HEK293 (cell line): ENCODE data around the gene FBXL13.

Source experiments
- CTCF ChIA-PET: fragments of 350-600 bp; formaldehyde crosslinking; extraction: SDS; loops from one replicate; lab custom pipeline; 2021; ENCODE audit warnings: antibody characterized with exemption; lab: Yijun Ruan, JAX
- POLR2A ChIA-PET: fragments of 300-600 bp; formaldehyde crosslinking; extraction: SDS; loops from one replicate; lab custom pipeline; 2020; ENCODE audit warnings: antibody characterized with exemption, inconsistent platforms; lab: Yijun Ruan, JAX
- H3K27ac ChIP-seq: fragments of 200-500 bp; sonication (Bioruptor generic); 2 replicates; pipeline ENCODE4 v1.5.1; 2014; ENCODE audit warnings: low read depth, low read length, control low read depth, inconsistent platforms; ENCODE audit errors: extremely low read depth
- H3K36me3 ChIP-seq, 2 experiments: fragments of 200-500 bp in 1 of 2; sonication (Bioruptor generic) in 1 of 2; 1 replicate in 1 of 2; 2 replicates in 1 of 2; pipeline ENCODE4 v1.5.1; 2014 to 2017; ENCODE audit warnings: inconsistent platforms in 2 of 2, low read length in 2 of 2; ENCODE audit not compliant: control insufficient read depth in 2 of 2, insufficient read depth in 1 of 2
- H3K4me1 ChIP-seq: fragments of 200-500 bp; sonication (Bioruptor generic); 2 replicates; pipeline ENCODE4 v1.5.1; 2014; ENCODE audit warnings: mild to moderate bottlenecking, low read length, inconsistent platforms; ENCODE audit not compliant: control insufficient read depth, insufficient read depth
- H3K4me3 ChIP-seq: 2 replicates; pipeline ENCODE4 v1.5.1; 2011; ENCODE audit warnings: low read depth, mild to moderate bottlenecking, control low read depth, low read length, moderate library complexity
- H3K9me3 ChIP-seq: fragments of 200-500 bp; sonication (Bioruptor generic); 2 replicates; pipeline ENCODE4 v1.5.1; 2014; ENCODE audit warnings: low read depth, low read length, inconsistent platforms; ENCODE audit not compliant: control insufficient read depth, insufficient read depth
- EGR2 ChIP-seq: fragments of 450-650 bp; formaldehyde crosslinking; IDR thresholded peaks from 2 replicates; pipeline ENCODE4 v1.5.1; 2016; ENCODE audit warnings: low read depth, missing biosample characterization, missing genetic modification characterization
- GLIS1 ChIP-seq: fragments of 450-650 bp; formaldehyde crosslinking; IDR thresholded peaks from 2 replicates; pipeline ENCODE4 v1.5.1; 2016; ENCODE audit warnings: missing biosample characterization, missing genetic modification characterization
- GLIS2 ChIP-seq: fragments of 450-650 bp; formaldehyde crosslinking; IDR thresholded peaks from 2 replicates; pipeline ENCODE4 v1.5.1; 2016; ENCODE audit warnings: missing biosample characterization, missing genetic modification characterization
- IKZF3 ChIP-seq: fragments of 450-650 bp; IDR thresholded peaks from 2 replicates; pipeline ENCODE4 v1.5.0; 2018; ENCODE audit warnings: missing biosample characterization, mild to moderate bottlenecking, missing genetic modification characterization, moderate library complexity
- KLF7 ChIP-seq: fragments of 450-650 bp; formaldehyde crosslinking; IDR thresholded peaks from 2 replicates; pipeline ENCODE4 v1.5.1; 2016; ENCODE audit warnings: missing biosample characterization, missing genetic modification characterization, borderline replicate concordance
- MYNN ChIP-seq: fragments of 450-650 bp; formaldehyde crosslinking; IDR thresholded peaks from 2 replicates; pipeline ENCODE4 v1.5.1; 2016; ENCODE audit warnings: missing biosample characterization, missing genetic modification characterization, borderline replicate concordance
- PATZ1 ChIP-seq: fragments of 450-650 bp; formaldehyde crosslinking; IDR thresholded peaks from 2 replicates; pipeline ENCODE4 v1.5.1; 2016; ENCODE audit warnings: missing biosample characterization, missing genetic modification characterization
- PRDM6 ChIP-seq: fragments of 450-650 bp; formaldehyde crosslinking; IDR thresholded peaks from 2 replicates; pipeline ENCODE4 v1.5.1; 2017; ENCODE audit warnings: missing biosample characterization, missing genetic modification characterization
- SCRT1 ChIP-seq: fragments of 450-650 bp; formaldehyde crosslinking; IDR thresholded peaks from 2 replicates; pipeline ENCODE4 v1.5.1; 2016; ENCODE audit warnings: missing biosample characterization, missing genetic modification characterization, borderline replicate concordance
- SCRT2 ChIP-seq: fragments of 450-650 bp; formaldehyde crosslinking; IDR thresholded peaks from 2 replicates; pipeline ENCODE4 v1.5.1; 2016; ENCODE audit warnings: missing biosample characterization, missing genetic modification characterization
- SP2 ChIP-seq: fragments of 450-650 bp; formaldehyde crosslinking; IDR thresholded peaks from 2 replicates; pipeline ENCODE4 v1.5.1; 2016; ENCODE audit warnings: missing biosample characterization, missing genetic modification characterization
- ZBTB10 ChIP-seq: fragments of 450-650 bp; formaldehyde crosslinking; IDR thresholded peaks from 2 replicates; pipeline ENCODE4 v1.5.1; 2016; ENCODE audit warnings: missing biosample characterization, missing genetic modification characterization
- ZBTB20 ChIP-seq: fragments of 450-650 bp; formaldehyde crosslinking; IDR thresholded peaks from 2 replicates; pipeline ENCODE4 v1.5.1; 2016; ENCODE audit warnings: missing biosample characterization, missing genetic modification characterization
- ZFHX2 ChIP-seq: fragments of 450-650 bp; formaldehyde crosslinking; conservative IDR thresholded peaks from 2 replicates; pipeline ENCODE4 v1.5.1; 2016; ENCODE audit warnings: missing biosample characterization, missing genetic modification characterization
- ZFP69B ChIP-seq: fragments of 450-650 bp; formaldehyde crosslinking; IDR thresholded peaks from 2 replicates; pipeline ENCODE4 v1.5.1; 2016; ENCODE audit warnings: missing biosample characterization, missing genetic modification characterization
- ZNF174 ChIP-seq: fragments of 450-650 bp; formaldehyde crosslinking; IDR thresholded peaks from 2 replicates; pipeline ENCODE4 v1.5.0; 2017; ENCODE audit warnings: missing biosample characterization, mild to moderate bottlenecking, missing genetic modification characterization
- ZNF19 ChIP-seq: fragments of 450-650 bp; formaldehyde crosslinking; IDR thresholded peaks from 2 replicates; pipeline ENCODE4; 2016; ENCODE audit warnings: missing biosample characterization, missing genetic modification characterization, low read depth
- ZNF311 ChIP-seq: fragments of 450-650 bp; formaldehyde crosslinking; IDR thresholded peaks from 2 replicates; pipeline ENCODE4 v1.5.1; 2017; ENCODE audit warnings: missing biosample characterization, missing genetic modification characterization, borderline replicate concordance
- ZNF335 ChIP-seq: fragments of 450-650 bp; formaldehyde crosslinking; conservative IDR thresholded peaks from 2 replicates; pipeline ENCODE4 v1.5.1; 2016; ENCODE audit warnings: missing biosample characterization, missing genetic modification characterization
- ZNF362 ChIP-seq: fragments of 450-650 bp; formaldehyde crosslinking; IDR thresholded peaks from 2 replicates; pipeline ENCODE4 v1.5.1; 2016; ENCODE audit warnings: missing biosample characterization, missing genetic modification characterization
- ZNF423 ChIP-seq: fragments of 450-650 bp; formaldehyde crosslinking; IDR thresholded peaks from 2 replicates; pipeline ENCODE4 v1.5.1; 2016; ENCODE audit warnings: missing biosample characterization, missing genetic modification characterization
- ZNF433 ChIP-seq: fragments of 450-650 bp; formaldehyde crosslinking; IDR thresholded peaks from 2 replicates; pipeline ENCODE4 v1.5.1; 2016; ENCODE audit warnings: missing biosample characterization, missing genetic modification characterization, low read depth
- ZNF48 ChIP-seq: fragments of 450-650 bp; formaldehyde crosslinking; IDR thresholded peaks from 2 replicates; pipeline ENCODE4 v1.5.1; 2016; ENCODE audit warnings: missing biosample characterization, missing genetic modification characterization
- ZNF488 ChIP-seq: fragments of 450-650 bp; formaldehyde crosslinking; IDR thresholded peaks from 2 replicates; pipeline ENCODE4 v1.5.1; 2016; ENCODE audit warnings: missing biosample characterization, missing genetic modification characterization
- ZNF621 ChIP-seq: fragments of 450-650 bp; formaldehyde crosslinking; IDR thresholded peaks from 2 replicates; pipeline ENCODE4 v1.5.1; 2017; ENCODE audit warnings: missing biosample characterization, missing genetic modification characterization
- ZNF660 ChIP-seq: fragments of 450-650 bp; IDR thresholded peaks from 2 replicates; pipeline ENCODE4 v1.5.1; 2018; ENCODE audit warnings: missing biosample characterization, mild to moderate bottlenecking, missing genetic modification characterization
- ZNF701 ChIP-seq: fragments of 450-650 bp; formaldehyde crosslinking; IDR thresholded peaks from 2 replicates; pipeline ENCODE4 v1.5.1; 2016; ENCODE audit warnings: missing biosample characterization, missing genetic modification characterization
- ZNF747 ChIP-seq: fragments of 450-650 bp; formaldehyde crosslinking; IDR thresholded peaks from 2 replicates; pipeline ENCODE4 v1.5.1; 2016; ENCODE audit warnings: missing biosample characterization, missing genetic modification characterization
- ZNF791 ChIP-seq: fragments of 450-650 bp; formaldehyde crosslinking; IDR thresholded peaks from 2 replicates; pipeline ENCODE4 v1.5.1; 2016; ENCODE audit warnings: missing biosample characterization, missing genetic modification characterization
- ZXDB ChIP-seq: fragments of 450-650 bp; formaldehyde crosslinking; IDR thresholded peaks from 2 replicates; pipeline ENCODE4 v1.5.1; 2016; ENCODE audit warnings: missing biosample characterization, missing genetic modification characterization

The FBXL13 gene

GRCh38 chr7:103075337-103075918 lies 832 bp upstream of the FBXL13 start:
- Histone ChIP-seq H3K4me3 (peak overlapping the region; percentile 84), H3K4me1 (no peaks in the 10 kb centered on the region), H3K9me3 (no peaks in the 10 kb centered on the region; the same call in 1 of the 2 replicates), H3K27ac (peak overlapping the region; percentile 79), H3K36me3 (no peaks in the 10 kb centered on the region; a peak in 1 of 3 replicates)
- POLR2A ChIA-PET: interaction anchor here (0.6 to 2.1 kb wide), 7 partner anchors 8 to 327 kb away, joined by 3 to 14 read pairs (median 4); partner anchors contain the start of genes FAM185A and NAPEPLD
- CTCF ChIA-PET: interaction anchor here (0.5 to 1.3 kb wide), 7 partner anchors 9 to 264 kb away, joined by 3 to 11 read pairs (median 4); no protein-coding TSS in a partner anchor
- TF ChIP-seq PRDM6 (tag by site-specific recombination): no peak
- TF ChIP-seq ZNF488 (tag by site-specific recombination): no peak
- TF ChIP-seq EGR2 (tag by site-specific recombination): peak; percentile 36; the same call in 1 of the 2 replicates
- peak; percentile 65 for TF ChIP-seq SCRT1 (tag by site-specific recombination)
- TF ChIP-seq ZFHX2 (tag by site-specific recombination): peak; percentile 49
- TF ChIP-seq IKZF3: no peak
- TF ChIP-seq ZNF362: no peak
- peak; percentile 86 for TF ChIP-seq GLIS2
- TF ChIP-seq SP2 (tag by site-specific recombination): peak; percentile 48
- no peak for TF ChIP-seq ZFP69B (tag by site-specific recombination)
- TF ChIP-seq ZNF311: no peak
- no peak for TF ChIP-seq ZNF660 (tag by site-specific recombination)
- no peak for TF ChIP-seq MYNN (tag by site-specific recombination)
- TF ChIP-seq ZNF747: no peak
- TF ChIP-seq ZNF433 (tag by site-specific recombination): 0 out of 2 replicates have a peak, but pooled peaks have one; percentile 3
- peak; percentile 96 for TF ChIP-seq SCRT2 (tag by site-specific recombination)
- peak; percentile 79 for TF ChIP-seq ZNF335 (tag by site-specific recombination)
- peak; percentile 30; the same call in 1 of the 2 replicates for TF ChIP-seq GLIS1
- no peak for TF ChIP-seq ZNF701 (tag by site-specific recombination)
- TF ChIP-seq ZBTB20 (tag by site-specific recombination): peak; percentile 21; the same call in 1 of the 2 replicates
- TF ChIP-seq ZNF174 (tag by site-specific recombination): no peak
- TF ChIP-seq ZBTB10: no peak
- TF ChIP-seq PATZ1 (tag by site-specific recombination): peak; percentile 49
- TF ChIP-seq ZXDB (tag by site-specific recombination): 0 out of 2 replicates have a peak, but pooled peaks have one; percentile 16
- TF ChIP-seq ZNF19 (tag by site-specific recombination): no peak
- no peak for TF ChIP-seq ZNF791 (tag by site-specific recombination)
- TF ChIP-seq KLF7 (tag by site-specific recombination): no peak
- no peak for TF ChIP-seq ZNF621 (tag by site-specific recombination)
- no peak for TF ChIP-seq ZNF48 (tag by site-specific recombination)
- TF ChIP-seq ZNF423 (tag by site-specific recombination): no peak
